Measurements from ENCODE around the gene ARSB.

DNA sequence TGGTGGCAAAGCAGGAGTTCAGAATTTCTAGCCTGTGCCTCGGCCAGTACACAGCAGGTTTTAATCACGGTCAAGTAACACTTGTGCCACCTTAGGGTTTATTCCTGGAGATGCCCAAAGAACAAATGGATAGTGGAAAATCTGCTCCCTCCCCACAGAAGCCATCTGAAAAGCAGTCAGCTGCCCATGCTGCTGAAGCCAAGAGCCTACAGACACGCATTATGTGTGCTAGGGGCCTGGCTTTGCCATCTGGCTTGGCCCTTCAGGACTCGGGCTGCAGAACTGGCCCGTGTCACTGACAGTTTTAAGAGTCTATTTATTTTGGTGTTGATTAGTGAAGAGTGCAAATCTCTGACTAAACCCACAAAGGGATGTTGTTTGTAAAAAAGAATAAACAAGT, 11.1 kb downstream of the ARSB start:
- TF ChIP-seq, protein P1, sequence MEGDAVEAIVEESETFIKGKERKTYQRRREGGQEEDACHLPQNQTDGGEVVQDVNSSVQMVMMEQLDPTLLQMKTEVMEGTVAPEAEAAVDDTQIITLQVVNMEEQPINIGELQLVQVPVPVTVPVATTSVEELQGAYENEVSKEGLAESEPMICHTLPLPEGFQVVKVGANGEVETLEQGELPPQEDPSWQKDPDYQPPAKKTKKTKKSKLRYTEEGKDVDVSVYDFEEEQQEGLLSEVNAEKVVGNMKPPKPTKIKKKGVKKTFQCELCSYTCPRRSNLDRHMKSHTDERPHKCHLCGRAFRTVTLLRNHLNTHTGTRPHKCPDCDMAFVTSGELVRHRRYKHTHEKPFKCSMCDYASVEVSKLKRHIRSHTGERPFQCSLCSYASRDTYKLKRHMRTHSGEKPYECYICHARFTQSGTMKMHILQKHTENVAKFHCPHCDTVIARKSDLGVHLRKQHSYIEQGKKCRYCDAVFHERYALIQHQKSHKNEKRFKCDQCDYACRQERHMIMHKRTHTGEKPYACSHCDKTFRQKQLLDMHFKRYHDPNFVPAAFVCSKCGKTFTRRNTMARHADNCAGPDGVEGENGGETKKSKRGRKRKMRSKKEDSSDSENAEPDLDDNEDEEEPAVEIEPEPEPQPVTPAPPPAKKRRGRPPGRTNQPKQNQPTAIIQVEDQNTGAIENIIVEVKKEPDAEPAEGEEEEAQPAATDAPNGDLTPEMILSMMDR (IDR thresholded peaks at IDR 0.05) = no peak
- no peak for TF ChIP-seq POLR2A (IDR thresholded peaks at IDR 0.05)
- no peak for TF ChIP-seq EP300 (IDR thresholded peaks at IDR 0.05)
- TF ChIP-seq POLR2AphosphoS5 (IDR thresholded peaks at IDR 0.05) = no peak
